Dedifferentiated amniotic fluid mesenchymal stem cell (primary cell): ENCODE data around the gene SREBF1.

Experiments used
- DNase-seq: peaks from one replicate; pipeline ENCODE4 v3.0.0-alpha.2; 2016; ENCODE audit errors: extremely low spot score

The SREBF1 gene

DNA sequence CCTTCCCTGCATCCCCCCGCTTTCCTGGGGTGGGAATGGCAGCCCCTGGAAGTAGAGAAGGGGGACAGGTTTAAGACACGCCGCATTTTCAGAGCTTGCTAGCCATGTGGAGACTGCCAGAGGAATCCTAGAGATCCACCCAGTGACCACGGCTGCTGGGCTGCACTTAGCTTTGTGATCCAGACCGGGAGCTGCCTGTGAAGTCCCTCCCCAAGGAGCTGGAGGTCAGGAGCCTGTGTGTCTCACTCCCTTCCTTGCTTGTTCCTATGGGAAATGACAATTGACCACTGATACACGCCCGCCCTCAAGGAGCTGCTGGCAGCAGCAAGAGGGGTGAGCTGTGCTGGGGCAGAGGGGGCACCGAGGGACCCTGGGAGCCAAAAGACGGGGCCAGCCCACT lies 73.7 kb downstream of the SREBF1 start:
- no peak for DNase-seq

DNA sequence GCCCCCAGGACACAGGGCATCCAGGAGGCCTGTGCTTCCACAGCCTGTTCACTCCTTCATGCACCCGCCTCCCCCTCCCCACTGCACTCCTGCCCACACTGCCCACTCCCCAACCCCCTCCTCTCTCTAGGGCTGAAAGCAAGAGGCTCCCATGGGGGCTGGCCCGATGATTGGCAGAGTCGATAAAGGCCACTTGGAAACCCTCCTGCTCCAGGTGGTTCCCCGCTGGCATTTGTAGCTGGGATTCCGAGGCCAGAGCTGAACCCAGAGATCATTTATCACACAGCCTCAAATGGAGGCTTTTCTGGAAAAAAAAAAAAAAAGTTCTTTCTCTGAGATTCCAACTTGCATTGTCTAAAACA lies 74.1 kb downstream of the SREBF1 start:
- DNase-seq, result no peak
